H9 (cell line): ENCODE results near the gene NSRP1. TPM values are rescaled to one million over a fixed set of nuclear protein-coding genes. Genes with fewer than 3 reads are reported as not detected.

ENCODE experiments used
- DNase-seq: peaks from one replicate; pipeline ENCODE4 v3.0.0-alpha.2; 2017
- H2AFZ ChIP-seq: one replicate; pipeline ENCODE4 v1.6.1; 2013; ENCODE audit warnings: mild to moderate bottlenecking, low read length, control low read depth, moderate library complexity
- H2AK5ac ChIP-seq: 2 replicates; pipeline ENCODE4 v1.6.1; 2013; ENCODE audit warnings: low read length, control low read depth, mixed read lengths; ENCODE audit not compliant: insufficient read length
- H2BK120ac ChIP-seq: one replicate; pipeline ENCODE4 v1.6.1; 2013; ENCODE audit warnings: low read depth, mild to moderate bottlenecking, low read length, control low read depth, inconsistent platforms; ENCODE audit not compliant: poor library complexity, severe bottlenecking
- H2BK12ac ChIP-seq: 2 replicates; pipeline ENCODE4 v1.6.1; 2013; ENCODE audit warnings: low read length, control low read depth, mixed read lengths, low read depth; ENCODE audit not compliant: insufficient read length
- H2BK15ac ChIP-seq: 2 replicates; pipeline ENCODE4 v1.6.1; 2013; ENCODE audit warnings: low read depth, low read length, control low read depth
- H2BK20ac ChIP-seq: one replicate; pipeline ENCODE4 v1.6.1; 2013; ENCODE audit warnings: low read depth, mild to moderate bottlenecking, low read length, control low read depth, inconsistent platforms; ENCODE audit not compliant: poor library complexity, severe bottlenecking
- H2BK5ac ChIP-seq: 2 replicates; pipeline ENCODE4 v1.6.1; 2013; ENCODE audit warnings: low read length, control low read depth, mixed read lengths; ENCODE audit not compliant: insufficient read length
- H3K14ac ChIP-seq: 2 replicates; pipeline ENCODE4 v1.6.1; 2013; ENCODE audit warnings: low read length, control low read depth; ENCODE audit not compliant: insufficient read depth
- H3K18ac ChIP-seq: 2 replicates; pipeline ENCODE4 v1.6.1; 2013; ENCODE audit warnings: low read depth, mild to moderate bottlenecking, mixed read lengths, low read length, control low read depth; ENCODE audit not compliant: insufficient read length
- H3K23ac ChIP-seq: 2 replicates; pipeline ENCODE4 v1.6.1; 2013; ENCODE audit warnings: low read length, control low read depth, mixed read lengths, low read depth; ENCODE audit not compliant: insufficient read length
- H3K23me2 ChIP-seq: 2 replicates; pipeline ENCODE4 v1.6.1; 2013; ENCODE audit warnings: low read depth, mild to moderate bottlenecking, mixed read lengths, low read length, control low read depth; ENCODE audit not compliant: insufficient read length, poor library complexity, severe bottlenecking
- H3K27ac ChIP-seq: 2 replicates; pipeline ENCODE4 v1.5.1; 2013; ENCODE audit warnings: low read length, control low read depth, mixed read lengths, low read depth; ENCODE audit not compliant: insufficient read length
- H3K27me3 ChIP-seq: 2 replicates; pipeline ENCODE4 v1.6.1; 2013; ENCODE audit warnings: low read length, control low read depth, inconsistent platforms; ENCODE audit not compliant: insufficient read depth
- H3K4ac ChIP-seq: 2 replicates; pipeline ENCODE4 v1.6.1; 2013; ENCODE audit warnings: low read depth, mild to moderate bottlenecking, control low read depth, inconsistent platforms, low read length, moderate library complexity
- H3K4me1 ChIP-seq: 2 replicates; pipeline ENCODE4 v1.6.1; 2013; ENCODE audit warnings: low read length, control low read depth, inconsistent platforms; ENCODE audit not compliant: insufficient read depth
- H3K4me2 ChIP-seq: 2 replicates; pipeline ENCODE4 v1.6.1; 2013; ENCODE audit warnings: low read length, control low read depth, mixed read lengths; ENCODE audit not compliant: insufficient read length, insufficient read depth
- H3K56ac ChIP-seq: 2 replicates; pipeline ENCODE4 v1.6.1; 2013; ENCODE audit warnings: low read depth, mild to moderate bottlenecking, mixed read lengths, low read length, control low read depth; ENCODE audit not compliant: insufficient read length
- H3K79me1 ChIP-seq: 2 replicates; pipeline ENCODE4 v1.6.1; 2013; ENCODE audit warnings: low read depth, mild to moderate bottlenecking, moderate library complexity, low read length, control low read depth, inconsistent platforms; ENCODE audit not compliant: insufficient read depth, poor library complexity, severe bottlenecking
- H3K79me2 ChIP-seq: 2 replicates; pipeline ENCODE4 v1.6.1; 2013; ENCODE audit warnings: low read length, control low read depth, inconsistent platforms; ENCODE audit not compliant: insufficient read depth
- H3K9ac ChIP-seq: 2 replicates; pipeline ENCODE4 v1.6.1; 2013; ENCODE audit warnings: low read length, control low read depth, mixed read lengths; ENCODE audit not compliant: insufficient read length; ENCODE audit errors: extremely low read depth
- H3K9me3 ChIP-seq: one replicate; pipeline ENCODE4 v1.6.1; 2013; ENCODE audit warnings: low read depth, low read length, inconsistent platforms; ENCODE audit not compliant: control insufficient read depth
- H3T11ph ChIP-seq: one replicate; pipeline ENCODE4 v1.6.1; 2013; ENCODE audit warnings: mild to moderate bottlenecking, low read length, control low read depth, inconsistent platforms
- H4K20me1 ChIP-seq: one replicate; pipeline ENCODE4 v1.6.1; 2013; ENCODE audit not compliant: control insufficient read depth, insufficient read length, insufficient read depth
- H4K5ac ChIP-seq: 2 replicates; pipeline ENCODE4 v1.6.1; 2013; ENCODE audit warnings: low read depth, mild to moderate bottlenecking, mixed read lengths, low read length, control low read depth; ENCODE audit not compliant: insufficient read length
- H4K8ac ChIP-seq: replicated peaks from 2 replicates; pipeline ENCODE4 v1.6.1; 2013; ENCODE audit warnings: low read length, control low read depth, mixed read lengths, low read depth; ENCODE audit not compliant: insufficient read length
- H4K91ac ChIP-seq: 2 replicates; pipeline ENCODE4 v1.6.1; 2013; ENCODE audit warnings: low read depth, mild to moderate bottlenecking, moderate library complexity, mixed read lengths, low read length, control low read depth; ENCODE audit not compliant: insufficient read length
- H3K27ac Mint-ChIP-seq, 3 experiments: 2 replicates in 2 of 3; 3 replicates in 1 of 3; pipeline ENCODE4 v1.8.0; 2020 to 2021; ENCODE audit warnings: mixed read lengths in 3 of 3, mild to moderate bottlenecking in 1 of 3, moderate library complexity in 1 of 3
- H3K27me3 Mint-ChIP-seq: 2 replicates; pipeline ENCODE4 v1.8.0; 2021; ENCODE audit warnings: low read depth, mild to moderate bottlenecking, moderate library complexity, mixed read lengths
- H3K36me3 Mint-ChIP-seq, 3 experiments: 2 replicates in 2 of 3; 3 replicates in 1 of 3; pipeline ENCODE4 v1.8.0; 2020 to 2021; ENCODE audit warnings: low read depth in 3 of 3, mixed read lengths in 3 of 3; ENCODE audit not compliant: insufficient read depth in 1 of 3
- H3K4me1 Mint-ChIP-seq, 2 experiments: 2 replicates each; pipeline ENCODE4 v1.8.0; 2020; ENCODE audit warnings: mixed read lengths in 2 of 2
- H3K4me3 Mint-ChIP-seq, 2 experiments: 2 replicates in 1 of 2; 3 replicates in 1 of 2; pipeline ENCODE4 v1.8.0; 2020 to 2021; ENCODE audit warnings: mild to moderate bottlenecking in 2 of 2, mixed read lengths in 2 of 2, moderate library complexity in 1 of 2
- H3K9me3 Mint-ChIP-seq, 2 experiments: 2 replicates in 1 of 2; 3 replicates in 1 of 2; pipeline ENCODE4 v1.8.0; 2020; ENCODE audit warnings: mild to moderate bottlenecking in 2 of 2, mixed read lengths in 2 of 2, moderate library complexity in 1 of 2
- total RNA-seq: library from RNA; stranded (reverse); gene quantifications from 2 replicates; pipeline ENCODE4 v1.2.1, GENCODE V29; 2021
- TF ChIP-seq, protein P1 (sequence below): fragments of 200-600 bp; sonication (generic); conservative IDR thresholded peaks from 3 replicates; pipeline ENCODE4 v1.8.0; 2021; ENCODE audit warnings: antibody characterized with exemption, mild to moderate bottlenecking

The NSRP1 gene
- total RNA-seq, 1 experiment from 2014 or later: 33.3 TPM

DNA sequence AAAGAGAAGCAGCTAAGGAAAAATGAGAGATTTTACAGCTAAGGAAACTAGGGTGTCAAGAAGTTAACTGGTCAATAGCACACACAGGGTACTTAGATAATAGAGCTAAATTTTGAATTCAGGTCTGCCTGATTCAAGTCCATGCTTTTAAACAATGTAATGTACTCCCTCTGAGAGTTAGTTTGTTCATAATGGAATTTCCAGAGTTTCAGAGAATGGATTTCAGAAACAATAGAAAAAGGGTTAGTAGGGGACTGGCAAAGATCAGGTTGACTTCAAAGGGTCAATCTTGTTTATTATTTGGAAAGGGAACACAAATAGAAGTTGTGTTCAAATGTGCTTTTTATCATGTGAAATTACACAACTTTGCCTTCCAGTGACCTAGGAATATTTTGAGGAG, 17.9 kb downstream of the NSRP1 start:
- no peak overlapping the region for H3T11ph ChIP-seq
- H3K4ac ChIP-seq: no peak overlapping the region
- Mint-ChIP-seq H3K9me3 (no peaks in the 10 kb centered on the region), H3K4me3 (no peak overlapping the region), H3K36me3 (peaks cover 22 to 44% (median 40%) of the 10 kb centered on the region in 3 experiments; a peak in 6 of 7 replicates), H3K27me3 (no peaks in the 10 kb centered on the region), H3K4me1 (peaks cover 11 to 18% of the 10 kb centered on the region in 2 experiments), H3K27ac (peak overlapping the region in 1 of 3 experiments; percentile 38; a peak in 2 of 7 replicates)
- no peak overlapping the region for H4K91ac ChIP-seq
- H2AK5ac ChIP-seq: no peak overlapping the region
- no peaks in the 10 kb centered on the region for H3K23me2 ChIP-seq
- H3K18ac ChIP-seq: no peak overlapping the region
- no peak overlapping the region for H3K56ac ChIP-seq
- H2BK120ac ChIP-seq: no peak overlapping the region
- no peak overlapping the region for H4K5ac ChIP-seq
- no peak overlapping the region for H3K4me2 ChIP-seq
- H3K9me3 ChIP-seq: no peaks in the 10 kb centered on the region
- no peak overlapping the region for H2BK12ac ChIP-seq
- no peak overlapping the region for H3K27ac ChIP-seq
- TF ChIP-seq, protein P1, sequence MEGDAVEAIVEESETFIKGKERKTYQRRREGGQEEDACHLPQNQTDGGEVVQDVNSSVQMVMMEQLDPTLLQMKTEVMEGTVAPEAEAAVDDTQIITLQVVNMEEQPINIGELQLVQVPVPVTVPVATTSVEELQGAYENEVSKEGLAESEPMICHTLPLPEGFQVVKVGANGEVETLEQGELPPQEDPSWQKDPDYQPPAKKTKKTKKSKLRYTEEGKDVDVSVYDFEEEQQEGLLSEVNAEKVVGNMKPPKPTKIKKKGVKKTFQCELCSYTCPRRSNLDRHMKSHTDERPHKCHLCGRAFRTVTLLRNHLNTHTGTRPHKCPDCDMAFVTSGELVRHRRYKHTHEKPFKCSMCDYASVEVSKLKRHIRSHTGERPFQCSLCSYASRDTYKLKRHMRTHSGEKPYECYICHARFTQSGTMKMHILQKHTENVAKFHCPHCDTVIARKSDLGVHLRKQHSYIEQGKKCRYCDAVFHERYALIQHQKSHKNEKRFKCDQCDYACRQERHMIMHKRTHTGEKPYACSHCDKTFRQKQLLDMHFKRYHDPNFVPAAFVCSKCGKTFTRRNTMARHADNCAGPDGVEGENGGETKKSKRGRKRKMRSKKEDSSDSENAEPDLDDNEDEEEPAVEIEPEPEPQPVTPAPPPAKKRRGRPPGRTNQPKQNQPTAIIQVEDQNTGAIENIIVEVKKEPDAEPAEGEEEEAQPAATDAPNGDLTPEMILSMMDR: no peak
- H2AFZ ChIP-seq: no peak overlapping the region
- peaks cover 2% of the 10 kb centered on the region; the same call in 1 of the 2 replicates for H3K4me1 ChIP-seq
- no peak overlapping the region for H2BK5ac ChIP-seq
- H3K14ac ChIP-seq: no peak overlapping the region
- H2BK15ac ChIP-seq: no peak overlapping the region
- H3K79me1 ChIP-seq: peaks cover 16% of the 10 kb centered on the region
- H3K79me2 ChIP-seq: peaks cover 4% of the 10 kb centered on the region; the same call in 1 of the 2 replicates
- no peaks in the 10 kb centered on the region for H4K20me1 ChIP-seq
- no peak overlapping the region for H3K9ac ChIP-seq
- no peaks in the 10 kb centered on the region for H3K27me3 ChIP-seq
- no peak overlapping the region for H3K23ac ChIP-seq
- no peak for DNase-seq
- H2BK20ac ChIP-seq: no peak overlapping the region
- no peak overlapping the region for H4K8ac ChIP-seq
